SK-MEL-5 (cell line): ENCODE measurements around the gene SELENOV. TPM values are rescaled to one million over a fixed set of nuclear protein-coding genes. Genes with fewer than 3 reads are reported as not detected.

Source experiments
- DNase-seq: peaks from one replicate; pipeline ENCODE4 v3.0.0-alpha.2; 2016; ENCODE audit warnings: low read depth, low spot score
- in situ Hi-C: cut with HindIII; loops from 2 replicates; pipeline ENCODE4 v1.10.0; 2016; ENCODE audit warnings: low sequenced_read_pairs, high pct_unique_total_duplicates, low pct_unique_long_range_greater_than_20kb
- total RNA-seq: library from RNA; depleted of rRNA; stranded (reverse); fragments of >200 nt; shearing (Covaris generic); gene quantifications from 2 replicates; pipeline ENCODE4 v1.2.3, GENCODE V29; 2014

Gene SELENOV
- total RNA-seq, 1 experiment from 2014 or later = not detected

DNA sequence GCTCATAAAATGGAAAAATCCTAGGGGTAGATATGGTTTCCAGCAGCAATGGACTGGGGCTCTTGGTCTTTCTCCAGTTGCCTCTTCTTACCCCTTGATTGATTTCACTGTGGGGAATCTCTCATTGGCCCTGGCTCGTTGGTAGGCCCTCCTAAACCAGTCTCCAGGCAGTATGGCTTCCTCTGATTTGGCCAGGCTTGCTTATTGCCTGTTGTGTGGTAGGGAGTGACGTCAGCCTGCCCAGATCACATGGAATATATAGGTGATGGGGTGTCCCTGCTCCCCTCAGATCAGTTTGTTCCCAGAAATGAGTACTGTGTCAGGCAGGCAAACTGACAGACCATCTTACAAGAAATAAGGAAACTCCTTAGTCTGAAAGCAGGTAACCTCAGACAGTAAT, 5.7 kb upstream of the SELENOV start:
- DNase-seq = no peak
- in situ Hi-C loops = no loop called here

DNA sequence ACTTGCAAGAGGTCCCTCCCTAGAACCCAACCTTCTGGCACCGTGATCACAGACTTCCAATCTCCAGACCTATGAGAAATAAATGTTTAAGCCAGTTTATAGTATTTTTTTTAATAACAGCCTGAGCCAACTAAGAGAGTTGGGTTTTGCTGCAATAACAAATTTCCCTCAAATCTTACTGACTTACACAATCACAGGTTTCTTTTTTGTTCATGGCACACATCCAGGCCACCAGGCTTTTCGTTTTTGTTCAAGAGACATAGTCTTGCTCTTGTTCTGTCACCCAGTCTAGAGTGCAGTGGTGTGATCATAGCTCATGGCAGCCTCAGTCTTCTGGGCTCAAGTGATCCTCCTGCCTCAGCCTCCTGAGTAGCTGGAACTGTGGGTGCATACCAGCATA, 2.0 kb upstream of the SELENOV start:
- in situ Hi-C loops = no loop called here
- DNase-seq = no peak

DNA sequence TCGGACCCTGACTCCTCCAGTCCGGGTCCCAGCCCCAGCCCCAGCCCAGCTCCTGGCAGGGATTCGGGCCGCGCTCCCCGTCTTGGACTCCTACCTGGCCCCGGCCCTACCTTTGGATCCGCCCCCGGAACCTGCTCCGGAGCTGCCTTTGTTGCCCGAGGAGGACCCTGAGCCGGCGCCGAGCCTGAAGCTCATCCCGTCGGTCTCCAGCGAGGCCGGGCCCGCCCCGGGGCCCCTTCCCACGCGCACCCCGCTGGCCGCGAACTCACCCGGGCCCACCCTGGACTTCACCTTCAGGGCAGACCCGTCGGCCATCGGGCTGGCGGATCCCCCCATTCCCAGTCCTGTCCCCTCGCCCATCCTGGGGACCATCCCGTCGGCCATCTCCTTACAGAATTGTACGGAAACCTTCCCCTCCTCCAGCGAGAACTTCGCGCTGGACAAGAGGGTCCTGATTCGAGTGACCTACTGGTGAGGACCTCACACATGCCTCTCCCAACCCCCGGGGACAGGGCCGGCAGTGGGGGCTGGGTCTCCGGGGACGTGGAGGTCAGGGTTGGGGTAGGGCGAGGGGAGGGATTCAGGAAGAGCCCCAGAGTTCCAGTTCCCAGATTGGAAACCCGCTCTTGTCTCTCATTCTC, 732 bp downstream of the SELENOV start:
- DNase-seq = no peak
- in situ Hi-C loops = no loop called here

GRCh38 chr19:39516270-39516669, 1.3 kb downstream of the SELENOV start:
- in situ Hi-C loops = no loop called here
- no peak for DNase-seq

DNA sequence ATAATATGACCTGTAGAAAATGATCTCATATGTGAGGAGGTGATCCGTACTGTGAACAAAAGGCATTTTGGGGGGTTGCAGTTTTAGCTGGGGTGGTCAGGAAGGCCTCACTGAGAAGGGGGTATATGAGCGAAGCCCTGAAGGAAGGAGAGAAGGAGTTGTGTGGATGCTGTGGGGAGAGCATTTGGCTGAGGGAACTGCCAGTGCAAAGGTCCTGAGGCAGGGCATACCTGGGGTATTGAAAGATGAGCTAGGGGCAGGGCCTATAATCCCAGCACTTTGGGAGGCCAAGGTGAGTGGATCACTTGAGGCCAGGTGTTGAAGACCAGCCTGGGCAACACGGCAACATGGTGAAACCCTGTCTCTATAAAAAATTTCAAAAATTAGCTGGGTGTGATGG, 2.5 kb downstream of the SELENOV start:
- in situ Hi-C loops = no loop called here
- DNase-seq = no peak

DNA sequence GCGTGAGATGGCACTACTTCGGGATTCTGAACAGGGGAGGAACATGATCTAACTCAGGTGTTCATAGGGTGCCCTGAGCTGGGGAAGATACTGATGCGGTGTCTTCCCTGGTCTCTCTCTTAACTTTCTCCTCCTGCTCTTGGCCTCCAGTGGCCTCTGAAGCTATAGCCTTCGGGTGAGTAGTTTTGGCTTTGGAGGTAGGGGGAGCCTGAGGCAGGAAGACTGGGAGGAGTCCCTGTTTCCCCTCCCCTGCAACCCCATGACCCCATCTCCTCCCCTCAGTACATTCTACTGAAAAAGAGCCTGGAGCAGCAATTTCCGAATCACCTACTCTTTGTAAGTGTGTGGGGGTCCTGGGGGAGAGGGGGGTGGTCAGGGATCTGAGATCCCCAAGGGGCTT, 3.5 kb downstream of the SELENOV start:
- in situ Hi-C loops = no loop called here
- DNase-seq = no peak

DNA sequence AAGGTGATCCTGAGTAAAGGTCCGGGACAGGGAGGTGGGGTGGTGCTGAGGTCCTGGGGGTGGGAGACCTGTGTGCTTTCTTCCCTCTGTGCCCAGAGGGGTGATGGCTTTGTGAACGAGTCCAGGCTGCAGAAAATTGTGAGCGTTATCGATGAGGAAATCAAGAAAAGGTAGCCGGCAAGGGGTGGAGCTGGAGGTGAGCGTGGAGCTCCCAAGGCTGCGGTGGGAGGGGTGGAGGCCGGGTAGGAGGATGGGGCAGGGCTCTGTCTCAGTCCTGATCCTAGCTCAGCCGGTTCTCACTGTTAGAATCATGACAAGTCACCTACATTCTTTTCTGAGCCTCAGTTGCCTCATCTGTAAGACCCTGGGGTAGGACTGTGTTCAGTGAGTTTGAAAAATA, 4.0 kb downstream of the SELENOV start:
- DNase-seq = no peak
- in situ Hi-C loops = no loop called here

GRCh38 chr19:39520541-39521484, 5.9 kb downstream of the SELENOV start:
- in situ Hi-C loops = no loop called here
- no peak for DNase-seq

DNA sequence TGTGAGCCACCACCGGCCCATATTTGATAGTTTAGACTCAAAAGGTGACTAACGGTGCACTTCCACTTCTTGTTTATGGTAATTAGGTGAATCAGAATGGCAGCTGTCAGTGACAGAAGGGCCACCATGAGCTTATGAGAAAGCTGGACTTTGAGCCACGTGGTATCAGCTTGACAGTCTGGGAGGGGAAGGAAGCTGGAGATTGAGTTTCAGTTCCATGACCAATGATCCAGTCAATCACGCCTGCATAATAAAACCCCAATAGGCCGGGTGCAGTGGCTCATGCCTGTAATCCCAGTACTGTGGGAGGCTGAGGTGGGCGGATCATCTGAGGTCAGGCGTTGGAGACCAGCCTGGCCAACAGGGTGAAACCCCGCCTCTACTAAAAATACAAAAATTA, 9.6 kb downstream of the SELENOV start:
- no peak for DNase-seq
- in situ Hi-C loops = no loop called here

DNA sequence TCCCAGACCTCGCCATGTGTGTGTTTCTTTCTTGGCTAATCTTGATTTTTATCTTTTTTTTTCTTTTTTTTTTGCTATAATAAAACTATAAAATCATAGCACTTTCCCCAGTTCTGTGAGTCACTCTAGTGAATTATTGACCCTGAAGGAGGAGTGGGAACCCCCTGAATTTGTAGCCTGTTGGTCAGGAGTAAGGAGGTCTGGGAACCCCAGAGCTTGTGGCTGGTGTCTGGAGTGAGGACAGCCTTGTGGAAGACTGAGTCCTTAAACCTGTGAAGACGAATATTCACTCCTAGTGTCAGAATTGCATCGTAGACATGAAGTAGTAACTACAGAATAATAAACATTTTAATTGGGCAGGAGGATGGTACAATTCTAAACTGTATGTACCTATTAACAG, 10.3 kb downstream of the SELENOV start:
- in situ Hi-C loops = no loop called here

DNA sequence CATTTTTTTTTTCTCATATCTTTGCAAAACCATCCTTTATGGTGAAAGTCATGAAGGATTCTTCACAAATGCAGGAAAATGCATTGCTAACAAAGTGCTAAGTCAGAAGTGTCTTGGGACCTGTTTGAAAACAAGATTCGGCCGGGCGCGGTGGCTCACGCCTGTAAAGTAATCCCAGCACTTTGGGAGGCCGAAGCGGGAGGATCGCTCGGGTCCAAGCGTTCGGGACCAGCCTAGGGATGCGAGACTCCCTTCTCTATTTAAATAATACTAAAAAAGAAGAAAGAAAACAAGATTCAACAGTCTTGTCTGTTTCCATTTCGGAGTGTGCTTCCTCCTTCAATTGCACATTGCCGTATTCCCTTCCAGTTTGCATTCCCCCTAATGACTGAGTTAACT, 16.9 kb downstream of the SELENOV start:
- no peak for DNase-seq
- in situ Hi-C loops = no loop called here

More for the DNA sequence above, 10.3 kb downstream of the SELENOV start:
- no peak for DNase-seq

DNA sequence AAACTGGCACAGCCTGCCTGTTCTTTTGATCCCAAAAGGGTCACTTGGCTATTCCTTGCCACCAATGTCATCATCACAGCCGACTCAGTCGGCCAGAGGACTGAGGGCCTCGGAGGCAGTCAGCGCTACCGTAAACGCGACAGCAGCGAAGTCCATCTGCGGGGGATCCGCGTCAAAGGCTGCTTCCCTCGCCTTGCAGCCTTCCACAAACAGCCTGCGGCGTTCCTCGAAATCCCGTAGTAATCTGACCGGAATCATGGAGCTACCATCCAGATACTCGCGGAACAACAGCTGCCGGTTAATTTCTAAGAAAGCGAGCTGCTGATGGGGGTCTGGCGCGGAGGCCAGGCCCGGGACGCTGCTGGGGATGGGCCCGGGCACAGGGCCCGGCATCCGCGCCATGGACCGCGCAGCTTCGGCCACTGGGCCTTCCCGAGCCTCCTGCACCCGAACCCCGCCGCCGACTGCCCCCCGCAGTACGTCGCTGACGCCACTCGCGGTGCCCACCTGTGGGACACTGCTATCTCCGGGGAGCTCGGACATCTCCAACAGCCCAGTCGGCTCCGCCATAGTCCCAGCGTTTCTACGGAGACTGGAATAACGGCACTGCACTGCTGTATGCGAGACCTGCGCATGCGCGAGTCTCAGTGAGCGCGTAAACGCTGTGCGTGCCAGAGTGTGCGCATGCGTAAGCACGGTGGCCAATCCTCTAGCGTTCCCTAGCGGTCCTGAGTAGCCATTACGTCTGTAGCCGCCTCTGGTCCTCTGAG, 17.5 kb downstream of the SELENOV start, which contains the start of gene EID2B:
Gene EID2B, minus strand, starts transcription at position 620 of the 770 bp plus-strand sequence. Its CDS starts 50 bp downstream, at position 570.
- in situ Hi-C loops = no loop called here
- peak; percentile 96 for DNase-seq

- no peak for DNase-seq
- in situ Hi-C loops = no loop called here
Measured at GRCh38 chr19:39533003-39533512, 18.1 kb downstream of the SELENOV start.

- DNase-seq = no peak
- in situ Hi-C loops = no loop called here
Measured at GRCh38 chr19:39533791-39534190, 18.9 kb downstream of the SELENOV start.

DNA sequence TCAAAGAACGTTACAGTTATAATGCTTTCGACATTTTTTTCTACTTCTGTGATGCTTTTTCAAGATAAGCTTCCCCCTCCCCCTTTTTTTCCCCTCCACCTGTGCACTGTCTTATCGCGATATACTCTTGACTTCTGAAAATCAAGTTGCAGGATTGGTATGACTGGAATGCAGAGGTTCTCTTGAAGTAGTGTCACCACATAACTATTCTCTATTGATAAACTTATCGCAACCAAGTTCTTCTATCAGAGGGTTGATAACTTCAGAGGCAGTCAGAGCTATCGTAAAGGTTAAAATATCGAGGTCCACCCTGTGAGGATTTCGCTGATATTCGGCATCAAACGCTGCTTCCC, 24.2 kb downstream of the SELENOV start:
- in situ Hi-C loops = no loop called here
- no peak for DNase-seq

DNA sequence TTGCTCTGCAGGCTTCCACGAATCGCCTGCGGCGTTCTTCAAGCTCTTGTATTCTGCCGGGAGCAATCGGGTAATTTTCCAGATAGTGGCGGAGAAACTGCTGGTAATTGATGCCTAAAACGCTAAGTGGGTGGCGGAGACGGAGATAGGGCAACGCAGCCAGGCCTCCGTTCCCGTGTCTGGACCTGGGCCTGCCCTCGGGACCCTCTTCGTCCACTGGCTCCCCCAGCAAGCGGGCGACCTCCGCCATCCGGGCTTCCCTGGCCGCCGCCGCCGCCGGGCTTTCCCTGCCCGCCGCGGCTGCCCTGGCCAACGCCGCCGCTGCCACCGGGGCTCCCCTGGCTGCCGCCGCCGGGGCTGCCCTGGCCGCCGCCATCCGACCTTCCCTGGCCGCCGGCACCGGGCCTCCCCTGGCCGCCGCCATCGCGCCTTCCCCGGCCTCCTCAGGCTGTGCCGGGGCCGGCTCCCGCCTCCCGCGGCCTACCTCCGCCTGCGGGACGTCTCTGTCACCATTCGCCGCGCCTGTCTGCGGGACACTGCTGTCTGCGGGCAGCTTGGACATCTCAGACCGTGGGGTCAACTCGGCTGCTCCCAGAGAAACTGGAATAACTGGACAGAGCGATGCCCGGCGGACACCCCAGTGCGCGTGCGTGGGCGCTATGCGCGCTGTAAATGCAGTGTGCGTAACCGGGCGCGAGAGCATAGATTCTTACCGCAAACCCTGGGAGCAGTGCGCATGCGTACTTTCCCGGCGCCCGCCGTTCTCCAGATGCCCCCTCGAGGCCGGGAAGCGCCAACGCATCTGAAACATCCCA, 24.8 kb downstream of the SELENOV start, which contains the start of gene EID2:
Gene EID2, minus strand, starts transcription at position 644 of the 815 bp plus-strand sequence. Its CDS starts 82 bp downstream, at position 562.
- DNase-seq = peak; percentile 89
- in situ Hi-C loops = no loop called here

- in situ Hi-C loops = no loop called here
- no peak for DNase-seq
Measured at GRCh38 chr19:39540333-39540673, 25.4 kb downstream of the SELENOV start.
